Pons (tissue), 1 donor: ENCODE results near the gene PRDX2.
"Not testable (repeated sequence)": the region's sequence is repeated elsewhere in the genome, so short reads cannot be mapped to it uniquely, and the experiment has no call there.

Experiments
- DNase-seq: peaks from one replicate; pipeline ENCODE4 v3.0.0-alpha.2; 2016; ENCODE audit warnings: low spot score

The PRDX2 gene

GRCh38 chr19:12825254-12826131 lies 23.9 kb upstream of the PRDX2 start:
- no peak for DNase-seq

GRCh38 chr19:12821761-12822160 lies 20.2 kb upstream of the PRDX2 start:
- DNase-seq = no peak

GRCh38 chr19:12817810-12818209 lies 16.2 kb upstream of the PRDX2 start:
- DNase-seq = not testable (repeated sequence)

GRCh38 chr19:12817188-12817587 lies 15.6 kb upstream of the PRDX2 start:
- DNase-seq = not testable (repeated sequence)

GRCh38 chr19:12815088-12815487 lies 13.5 kb upstream of the PRDX2 start:
- DNase-seq = no peak

GRCh38 chr19:12806242-12807081 lies 4.9 kb upstream of the PRDX2 start, which contains the start of gene RNASEH2A:
Gene RNASEH2A, plus strand, starts transcription at chr19:12806584. Its CDS starts 90 bp downstream, at chr19:12806674.
- peak; percentile 82 for DNase-seq

- no peak for DNase-seq
These were observed 2.5 kb upstream of the PRDX2 start for GRCh38 chr19:12804051-12804450.

- DNase-seq = no peak
These were observed 887 bp upstream of the PRDX2 start for GRCh38 chr19:12802267-12803106.

GRCh38 chr19:12800923-12801465 lies 606 bp downstream of the PRDX2 start:
- no peak for DNase-seq

- DNase-seq = no peak
These were observed 1.2 kb downstream of the PRDX2 start for GRCh38 chr19:12800466-12800770.

GRCh38 chr19:12799742-12800465 lies 1.7 kb downstream of the PRDX2 start:
- no peak for DNase-seq

- not testable (repeated sequence) for DNase-seq
These were observed 4.0 kb downstream of the PRDX2 start for GRCh38 chr19:12797607-12798006.

GRCh38 chr19:12797141-12797587 lies 4.4 kb downstream of the PRDX2 start:
- no peak for DNase-seq

- peak; percentile 84 for DNase-seq
These were observed 5.2 kb downstream of the PRDX2 start for GRCh38 chr19:12796146-12797071.

GRCh38 chr19:12794971-12795381 lies 6.6 kb downstream of the PRDX2 start:
- DNase-seq = no peak

- no peak for DNase-seq
These were observed 7.2 kb downstream of the PRDX2 start for GRCh38 chr19:12794196-12794941.

- DNase-seq = peak; percentile 95
These were observed 8.1 kb downstream of the PRDX2 start for GRCh38 chr19:12793290-12794195.

GRCh38 chr19:12792853-12793289 lies 8.7 kb downstream of the PRDX2 start:
- no peak for DNase-seq
